ENCODE results near the gene PNPLA5.
"Not testable (repeated sequence)": the region's sequence is repeated elsewhere in the genome, so short reads cannot be mapped to it uniquely, and the experiment has no call there.

The PNPLA5 gene

GRCh38 chr22:43878079-43878795, 13.6 kb downstream of the PNPLA5 start:
- Histone ChIP-seq H3K4me3 (ENCODE audit: insufficient read depth in 1 of 2, low read depth in 1 of 2, low read length in 2 of 2) (no peak overlapping the region), H3K9ac (ENCODE audit: low read length) (no peak overlapping the region), H3K9me3 (ENCODE audit: control insufficient read depth, low read length) (peaks cover 5% of the 10 kb centered on the region), H3K36me3 (ENCODE audit: control insufficient read depth in 1 of 2, insufficient read depth in 2 of 2, low read depth in 1 of 2, low read length in 2 of 2) (no peaks in the 10 kb centered on the region), H4K8ac (ENCODE audit: low read length) (no peak overlapping the region), H2BK120ac (ENCODE audit: low read depth, low read length) (no peak overlapping the region), H3K14ac (ENCODE audit: low read length in 2 of 2) (no peak overlapping the region), H3K4me2 (ENCODE audit: low read length, poor library complexity, severe bottlenecking) (no peak overlapping the region), H2AFZ (ENCODE audit: low read depth, low read length) (no peak overlapping the region), H3K27me3 (ENCODE audit: control insufficient read depth in 1 of 2, insufficient read depth in 1 of 2, low read length in 2 of 2) (peaks cover 31 to 68% of the 10 kb centered on the region in 2 experiments), H3K23ac (ENCODE audit: low read length in 2 of 2) (no peak overlapping the region), H3K4me1 (ENCODE audit: control insufficient read depth, insufficient read depth, low read depth, low read length) (no peaks in the 10 kb centered on the region), H2BK12ac (ENCODE audit: low read length in 2 of 2) (no peak overlapping the region), H3K27ac (ENCODE audit: low read length, poor library complexity, severe bottlenecking) (no peak overlapping the region), H3K4ac (ENCODE audit: low read depth in 1 of 2, low read length in 2 of 2) (no peak overlapping the region), H4K91ac (ENCODE audit: low read length) (no peak overlapping the region), H2BK15ac (ENCODE audit: low read depth, poor library complexity, severe bottlenecking) (no peak overlapping the region), H3K79me1 (replicated peaks; ENCODE audit: low read length, poor library complexity, severe bottlenecking) (no peaks in the 10 kb centered on the region), H3K18ac (ENCODE audit: low read depth in 1 of 2, low read length in 2 of 2) (no peak overlapping the region), H2BK5ac (ENCODE audit: low read depth, low read length, poor library complexity, severe bottlenecking) (no peak overlapping the region), H2AK5ac (ENCODE audit: low read length, severe bottlenecking) (no peak overlapping the region)
- no peak for DNase-seq
- 77% methylated on average over 12 of the region's 12 CpGs for WGBS

GRCh38 chr22:43876866-43877509, 14.8 kb downstream of the PNPLA5 start:
- no peak overlapping the region for H3K18ac ChIP-seq (ENCODE audit: low read depth in 1 of 2, low read length in 2 of 2)
- H3K4me1 ChIP-seq (ENCODE audit: control insufficient read depth, insufficient read depth, low read depth, low read length), result no peaks in the 10 kb centered on the region
- no peak overlapping the region for H3K14ac ChIP-seq (ENCODE audit: low read length in 2 of 2)
- no peak overlapping the region for H3K4ac ChIP-seq (ENCODE audit: low read depth in 1 of 2, low read length in 2 of 2)
- no peak overlapping the region for H3K9ac ChIP-seq (ENCODE audit: low read length)
- no peak for DNase-seq
- H2AFZ ChIP-seq (ENCODE audit: low read depth, low read length), result no peak overlapping the region
- 74% methylated on average over 5 of the region's 5 CpGs for WGBS
- H3K4me2 ChIP-seq (ENCODE audit: low read length, poor library complexity, severe bottlenecking), result no peak overlapping the region
- H4K8ac ChIP-seq (ENCODE audit: low read length), result no peak overlapping the region
- no peak overlapping the region for H3K4me3 ChIP-seq (ENCODE audit: insufficient read depth in 1 of 2, low read depth in 1 of 2, low read length in 2 of 2)
- H3K27me3 ChIP-seq (ENCODE audit: control insufficient read depth in 1 of 2, insufficient read depth in 1 of 2, low read length in 2 of 2), result peaks cover 31 to 68% of the 10 kb centered on the region in 2 experiments
- no peak overlapping the region for H2BK12ac ChIP-seq (ENCODE audit: low read length in 2 of 2)
- H3K79me1 ChIP-seq (replicated peaks; ENCODE audit: low read length, poor library complexity, severe bottlenecking), result no peaks in the 10 kb centered on the region
- no peaks in the 10 kb centered on the region for H3K9me3 ChIP-seq (ENCODE audit: control insufficient read depth, low read length)
- H4K91ac ChIP-seq (ENCODE audit: low read length), result no peak overlapping the region
- no peak overlapping the region for H3K23ac ChIP-seq (ENCODE audit: low read length in 2 of 2)
- no peaks in the 10 kb centered on the region for H3K36me3 ChIP-seq (ENCODE audit: control insufficient read depth in 1 of 2, insufficient read depth in 2 of 2, low read depth in 1 of 2, low read length in 2 of 2)
- no peak overlapping the region for H3K27ac ChIP-seq (ENCODE audit: low read length, poor library complexity, severe bottlenecking)
- H2BK15ac ChIP-seq (ENCODE audit: low read depth, poor library complexity, severe bottlenecking), result no peak overlapping the region
- H2BK5ac ChIP-seq (ENCODE audit: low read depth, low read length, poor library complexity, severe bottlenecking), result no peak overlapping the region
- H2BK120ac ChIP-seq (ENCODE audit: low read depth, low read length), result no peak overlapping the region
- no peak overlapping the region for H2AK5ac ChIP-seq (ENCODE audit: low read length, severe bottlenecking)

GRCh38 chr22:43869799-43870198, 22.0 kb downstream of the PNPLA5 start:
- H3K79me1 ChIP-seq (replicated peaks; ENCODE audit: low read length, poor library complexity, severe bottlenecking), result no peaks in the 10 kb centered on the region
- no peak overlapping the region for H3K27ac ChIP-seq (ENCODE audit: low read length, poor library complexity, severe bottlenecking)
- H4K8ac ChIP-seq (ENCODE audit: low read length), result no peak overlapping the region
- no peak for DNase-seq
- H3K4me1 ChIP-seq (ENCODE audit: control insufficient read depth, insufficient read depth, low read depth, low read length), result no peaks in the 10 kb centered on the region
- no peaks in the 10 kb centered on the region for H3K36me3 ChIP-seq (ENCODE audit: control insufficient read depth in 1 of 2, insufficient read depth in 2 of 2, low read depth in 1 of 2, low read length in 2 of 2)
- H3K4ac ChIP-seq (ENCODE audit: low read depth in 1 of 2, low read length in 2 of 2), result no peak overlapping the region
- H3K14ac ChIP-seq (ENCODE audit: low read length in 2 of 2), result no peak overlapping the region
- no peak overlapping the region for H3K4me3 ChIP-seq (ENCODE audit: insufficient read depth in 1 of 2, low read depth in 1 of 2, low read length in 2 of 2)
- peaks cover 4% of the 10 kb centered on the region for H3K9me3 ChIP-seq (ENCODE audit: control insufficient read depth, low read length)
- no peak overlapping the region for H2AK5ac ChIP-seq (ENCODE audit: low read length, severe bottlenecking)
- no peak overlapping the region for H4K91ac ChIP-seq (ENCODE audit: low read length)
- H3K23ac ChIP-seq (ENCODE audit: low read length in 2 of 2), result no peak overlapping the region
- H2BK120ac ChIP-seq (ENCODE audit: low read depth, low read length), result no peak overlapping the region
- no peak overlapping the region for H2BK5ac ChIP-seq (ENCODE audit: low read depth, low read length, poor library complexity, severe bottlenecking)
- no peak overlapping the region for H2BK12ac ChIP-seq (ENCODE audit: low read length in 2 of 2)
- H2BK15ac ChIP-seq (ENCODE audit: low read depth, poor library complexity, severe bottlenecking), result no peak overlapping the region
- peaks cover 5 to 16% of the 10 kb centered on the region in 2 experiments for H3K27me3 ChIP-seq (ENCODE audit: control insufficient read depth in 1 of 2, insufficient read depth in 1 of 2, low read length in 2 of 2)
- 100% methylated on average over 2 of the region's 5 CpGs for WGBS
- no peak overlapping the region for H3K4me2 ChIP-seq (ENCODE audit: low read length, poor library complexity, severe bottlenecking)
- H3K18ac ChIP-seq (ENCODE audit: low read depth in 1 of 2, low read length in 2 of 2), result no peak overlapping the region
- H3K9ac ChIP-seq (ENCODE audit: low read length), result no peak overlapping the region
- no peak overlapping the region for H2AFZ ChIP-seq (ENCODE audit: low read depth, low read length)

GRCh38 chr22:43869001-43869400, 22.8 kb downstream of the PNPLA5 start:
- H2AFZ ChIP-seq (ENCODE audit: low read depth, low read length); H3K27ac ChIP-seq (ENCODE audit: low read length, poor library complexity, severe bottlenecking); H3K79me1 ChIP-seq (replicated peaks; ENCODE audit: low read length, poor library complexity, severe bottlenecking); H2AK5ac ChIP-seq (ENCODE audit: low read length, severe bottlenecking); H3K14ac ChIP-seq (ENCODE audit: low read length in 2 of 2); H3K36me3 ChIP-seq (ENCODE audit: control insufficient read depth in 1 of 2, insufficient read depth in 2 of 2, low read depth in 1 of 2, low read length in 2 of 2); H3K4me2 ChIP-seq (ENCODE audit: low read length, poor library complexity, severe bottlenecking); H3K18ac ChIP-seq (ENCODE audit: low read depth in 1 of 2, low read length in 2 of 2); H4K8ac ChIP-seq (ENCODE audit: low read length); H3K4ac ChIP-seq (ENCODE audit: low read depth in 1 of 2, low read length in 2 of 2); H3K4me1 ChIP-seq (ENCODE audit: control insufficient read depth, insufficient read depth, low read depth, low read length); H2BK5ac ChIP-seq (ENCODE audit: low read depth, low read length, poor library complexity, severe bottlenecking); H3K4me3 ChIP-seq (ENCODE audit: insufficient read depth in 1 of 2, low read depth in 1 of 2, low read length in 2 of 2); H3K9me3 ChIP-seq (ENCODE audit: control insufficient read depth, low read length); H2BK15ac ChIP-seq (ENCODE audit: low read depth, poor library complexity, severe bottlenecking); H3K9ac ChIP-seq (ENCODE audit: low read length); DNase-seq; H3K23ac ChIP-seq (ENCODE audit: low read length in 2 of 2); H2BK12ac ChIP-seq (ENCODE audit: low read length in 2 of 2); H2BK120ac ChIP-seq (ENCODE audit: low read depth, low read length); H4K91ac ChIP-seq (ENCODE audit: low read length): not testable (repeated sequence)
- H3K27me3 ChIP-seq (ENCODE audit: control insufficient read depth in 1 of 2, insufficient read depth in 1 of 2, low read length in 2 of 2), result peaks cover 5 to 18% of the 10 kb centered on the region in 2 experiments
- 70% methylated on average over 4 of the region's 4 CpGs for WGBS
